GM12878 (cell line): ENCODE results near the gene PDZD8.

ENCODE experiments used
- EGR1 ChIP-seq, 2 experiments: IDR thresholded peaks; 1 replicate in 1 of 2; 2 replicates in 1 of 2; pipeline ENCODE4 v1.6.1; 2011 to 2012; ENCODE audit warnings: low read depth in 2 of 2, low read length in 2 of 2, borderline replicate concordance in 1 of 2, mild to moderate bottlenecking in 1 of 2, moderate library complexity in 1 of 2
- EZH2 ChIP-seq: IDR thresholded peaks from 2 replicates; pipeline ENCODE4 v1.6.1; 2012; ENCODE audit warnings: low read depth, mild to moderate bottlenecking, control low read depth, inconsistent platforms, low read length, borderline replicate concordance; ENCODE audit not compliant: control insufficient read depth
- GABPA ChIP-seq: IDR thresholded peaks from 2 replicates; pipeline ENCODE4 v1.6.1; 2014; ENCODE audit warnings: antibody characterized with exemption, low read depth, mild to moderate bottlenecking, inconsistent platforms
- TF ChIP-seq, protein P1 (sequence below), 3 experiments: IDR thresholded peaks in 2 of 3; conservative IDR thresholded peaks in 1 of 3; 2 replicates each; pipeline ENCODE4 v1.5.1; 2011; ENCODE audit warnings: low read depth in 3 of 3, low read length in 3 of 3, mild to moderate bottlenecking in 3 of 3, control low read depth in 2 of 3, moderate library complexity in 2 of 3, inconsistent platforms in 1 of 3, mixed read lengths in 1 of 3; ENCODE audit not compliant: control insufficient read depth in 2 of 3, insufficient read depth in 1 of 3; ENCODE audit errors: extremely low read depth in 1 of 3

DNA sequence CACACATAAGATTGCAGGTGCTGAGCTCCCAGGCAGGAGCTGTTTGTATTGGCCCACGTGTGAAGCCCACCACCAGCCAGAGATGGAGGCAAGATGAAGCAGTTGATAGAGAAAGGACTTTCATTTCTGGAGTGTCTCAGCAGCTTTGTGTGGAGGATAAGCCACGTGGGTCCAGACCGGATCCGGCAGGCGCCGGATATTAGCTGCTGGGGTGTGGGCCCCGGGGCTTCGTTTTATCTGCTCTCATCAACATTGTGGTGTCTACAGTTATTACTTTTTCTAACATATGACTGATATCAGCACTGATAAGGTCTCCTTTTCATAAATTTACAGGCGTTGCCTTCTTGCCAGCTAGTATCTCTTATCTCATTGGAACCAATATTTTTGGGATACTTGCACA, 108.8 kb downstream of the PDZD8 start:
- TF ChIP-seq, protein P1, sequence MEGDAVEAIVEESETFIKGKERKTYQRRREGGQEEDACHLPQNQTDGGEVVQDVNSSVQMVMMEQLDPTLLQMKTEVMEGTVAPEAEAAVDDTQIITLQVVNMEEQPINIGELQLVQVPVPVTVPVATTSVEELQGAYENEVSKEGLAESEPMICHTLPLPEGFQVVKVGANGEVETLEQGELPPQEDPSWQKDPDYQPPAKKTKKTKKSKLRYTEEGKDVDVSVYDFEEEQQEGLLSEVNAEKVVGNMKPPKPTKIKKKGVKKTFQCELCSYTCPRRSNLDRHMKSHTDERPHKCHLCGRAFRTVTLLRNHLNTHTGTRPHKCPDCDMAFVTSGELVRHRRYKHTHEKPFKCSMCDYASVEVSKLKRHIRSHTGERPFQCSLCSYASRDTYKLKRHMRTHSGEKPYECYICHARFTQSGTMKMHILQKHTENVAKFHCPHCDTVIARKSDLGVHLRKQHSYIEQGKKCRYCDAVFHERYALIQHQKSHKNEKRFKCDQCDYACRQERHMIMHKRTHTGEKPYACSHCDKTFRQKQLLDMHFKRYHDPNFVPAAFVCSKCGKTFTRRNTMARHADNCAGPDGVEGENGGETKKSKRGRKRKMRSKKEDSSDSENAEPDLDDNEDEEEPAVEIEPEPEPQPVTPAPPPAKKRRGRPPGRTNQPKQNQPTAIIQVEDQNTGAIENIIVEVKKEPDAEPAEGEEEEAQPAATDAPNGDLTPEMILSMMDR (IDR thresholded peaks at IDR 0.05 in 2 of 3, conservative IDR thresholded peaks at IDR 0.05 in 1 of 3; ENCODE audit: control insufficient read depth in 2 of 3, extremely low read depth in 1 of 3, insufficient read depth in 1 of 3, low read depth in 3 of 3, low read length in 3 of 3) = no peak
- TF ChIP-seq EZH2 = no peak
- no peak for TF ChIP-seq GABPA
- no peak for TF ChIP-seq EGR1 (IDR thresholded peaks at IDR 0.05; ENCODE audit: borderline replicate concordance in 1 of 2, low read depth in 2 of 2, low read length in 2 of 2)
